Measurements from ENCODE around the gene NAE1.

DNA sequence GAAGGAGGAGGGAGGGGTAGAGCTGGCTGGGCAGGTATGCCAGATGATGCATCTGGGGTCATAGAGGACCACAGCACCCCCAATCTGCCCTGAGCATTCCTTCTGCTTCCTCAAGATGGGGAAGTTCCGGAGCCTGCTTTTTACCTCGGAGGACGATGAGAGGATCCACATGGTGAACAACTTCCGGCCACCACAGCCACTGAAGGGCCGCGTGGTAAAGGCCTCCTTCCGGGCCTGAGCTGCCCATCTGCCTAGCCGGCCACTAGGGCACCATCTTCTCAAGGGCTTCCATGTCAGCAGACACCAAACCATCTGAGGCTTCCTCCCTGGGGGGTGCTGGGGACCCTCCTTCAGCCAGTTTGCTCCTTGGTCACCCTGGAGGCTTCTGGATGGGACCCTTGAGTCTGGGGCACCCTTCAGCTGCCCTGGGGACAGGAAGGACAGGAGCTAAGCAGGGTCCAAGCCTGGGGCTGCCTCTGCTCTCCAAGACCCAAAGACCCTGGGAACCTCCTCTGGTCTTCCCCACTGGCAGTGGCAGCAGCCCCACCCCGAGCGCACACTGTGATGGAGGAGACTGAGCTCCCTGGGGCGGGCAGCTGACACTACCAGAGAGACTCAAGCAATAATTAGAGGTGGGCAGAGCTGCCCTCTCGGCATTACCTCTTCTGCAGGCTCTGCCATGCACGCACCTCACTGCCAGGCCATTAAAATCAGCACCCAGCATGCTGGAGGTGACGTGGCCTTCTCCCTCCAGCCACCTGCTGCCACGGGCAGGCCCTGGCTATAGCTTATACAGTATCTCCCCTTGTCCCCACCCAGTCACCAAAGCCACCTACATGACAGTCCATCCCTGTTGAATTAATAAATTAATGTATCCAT is 22.7 kb upstream of the NAE1 start:
- TF ChIP-seq CTCF (IDR thresholded peaks at IDR 0.05) = no peak
- TF ChIP-seq POLR2A (IDR thresholded peaks at IDR 0.05) = no peak

Data from right lobe of liver (tissue), 4 donors.